Measurements from ENCODE around the gene JMJD1C. TPM values are rescaled to one million over a fixed set of nuclear protein-coding genes. Genes with fewer than 3 reads are reported as not detected.
A peak's percentile ranks its signal among the peaks of the same experiment; 100 is the strongest.
"Not testable (repeated sequence)": the region's sequence is repeated elsewhere in the genome, so short reads cannot be mapped to it uniquely, and the experiment has no call there.

JMJD1C gene
- total and polyA plus RNA-seq, 4 donors = 21.9 to 108 (median 68.4) TPM

GRCh38 chr10:63240807-63241206 is 225.0 kb downstream of the JMJD1C start:
- ATAC-seq (ENCODE audit: low FRiP score) (no peak), DNase-seq (no peak)
- Histone ChIP-seq H3K4me3 (ENCODE audit: low read length in 2 of 2) (no peak overlapping the region), H3K27me3 (ENCODE audit: control insufficient read depth in 1 of 2, insufficient read depth in 2 of 2, low read length in 1 of 2) (no peaks in the 10 kb centered on the region), H3K27ac (ENCODE audit: low read depth in 1 of 2, low read length in 2 of 2) (no peak overlapping the region), H3K36me3 (ENCODE audit: control insufficient read depth in 1 of 2, insufficient read depth in 2 of 2, low read length in 1 of 2) (no peaks in the 10 kb centered on the region), H3K9me3 (ENCODE audit: control insufficient read depth, low read length) (no peaks in the 10 kb centered on the region), H3K4me1 (ENCODE audit: control insufficient read depth in 1 of 2, insufficient read depth in 2 of 2, low read length in 2 of 2) (peaks cover 2 to 3% of the 10 kb centered on the region in 2 donors)
- WGBS, 2 donors = 66 to 76% methylated on average over 6 of the region's 6 CpGs
- intact Hi-C loops (cut with DNase I) = no loop called here

GRCh38 chr10:63238501-63238900 is 227.3 kb downstream of the JMJD1C start:
- intact Hi-C loops (cut with DNase I) = no loop called here
- Histone ChIP-seq H3K36me3 (ENCODE audit: control insufficient read depth in 1 of 2, insufficient read depth in 2 of 2, low read length in 1 of 2) (no peaks in the 10 kb centered on the region), H3K27me3 (ENCODE audit: control insufficient read depth in 1 of 2, insufficient read depth in 2 of 2, low read length in 1 of 2) (no peaks in the 10 kb centered on the region), H3K4me3 (ENCODE audit: low read length in 2 of 2) (no peak overlapping the region), H3K27ac (ENCODE audit: low read depth in 1 of 2, low read length in 2 of 2) (no peak overlapping the region), H3K9me3 (ENCODE audit: control insufficient read depth, low read length) (no peaks in the 10 kb centered on the region), H3K4me1 (ENCODE audit: control insufficient read depth in 1 of 2, insufficient read depth in 2 of 2, low read length in 2 of 2) (no peaks in the 10 kb centered on the region)
- ATAC-seq (ENCODE audit: low FRiP score) (no peak), DNase-seq (no peak)
- 18 to 33% methylated on average over 1 of the region's 1 CpG for WGBS, 2 donors

- no peak for ATAC-seq (ENCODE audit: low FRiP score)
- 93 to 94% methylated on average over 3 of the region's 3 CpGs for WGBS, 2 donors
Measured at GRCh38 chr10:63237396-63237795, 228.4 kb downstream of the JMJD1C start.

GRCh38 chr10:63236113-63236935 is 229.5 kb downstream of the JMJD1C start:
- Histone ChIP-seq H3K27me3 (ENCODE audit: control insufficient read depth in 1 of 2, insufficient read depth in 2 of 2, low read length in 1 of 2) (no peaks in the 10 kb centered on the region), H3K9me3 (ENCODE audit: control insufficient read depth, low read length) (no peaks in the 10 kb centered on the region), H3K4me3 (ENCODE audit: low read length in 2 of 2) (no peak overlapping the region), H3K27ac (ENCODE audit: low read depth in 1 of 2, low read length in 2 of 2) (peak overlapping the region in 1 of 2 donors; percentile 51), H3K36me3 (ENCODE audit: control insufficient read depth in 1 of 2, insufficient read depth in 2 of 2, low read length in 1 of 2) (no peaks in the 10 kb centered on the region), H3K4me1 (ENCODE audit: control insufficient read depth in 1 of 2, insufficient read depth in 2 of 2, low read length in 2 of 2) (no peaks in the 10 kb centered on the region)
- ATAC-seq (ENCODE audit: low FRiP score) (peak; percentile 82), DNase-seq (no peak)
- intact Hi-C loops (cut with DNase I) = no loop called here
- WGBS, 2 donors = 50 to 62% methylated on average over 2 of the region's 2 CpGs

More at GRCh38 chr10:63237396-63237795, 228.4 kb downstream of the JMJD1C start:
- Histone ChIP-seq H3K27me3 (ENCODE audit: control insufficient read depth in 1 of 2, insufficient read depth in 2 of 2, low read length in 1 of 2) (no peaks in the 10 kb centered on the region), H3K36me3 (ENCODE audit: control insufficient read depth in 1 of 2, insufficient read depth in 2 of 2, low read length in 1 of 2) (no peaks in the 10 kb centered on the region), H3K4me3 (ENCODE audit: low read length in 2 of 2) (no peak overlapping the region), H3K27ac (ENCODE audit: low read depth in 1 of 2, low read length in 2 of 2) (no peak overlapping the region), H3K9me3 (ENCODE audit: control insufficient read depth, low read length) (no peaks in the 10 kb centered on the region), H3K4me1 (ENCODE audit: control insufficient read depth in 1 of 2, insufficient read depth in 2 of 2, low read length in 2 of 2) (no peaks in the 10 kb centered on the region)
- intact Hi-C loops (cut with DNase I) = no loop called here
- DNase-seq = no peak

GRCh38 chr10:63235136-63235535 is 230.6 kb downstream of the JMJD1C start:
- H3K4me3 ChIP-seq (ENCODE audit: low read length in 2 of 2); H3K9me3 ChIP-seq (ENCODE audit: control insufficient read depth, low read length); intact Hi-C loops (cut with DNase I); H3K4me1 ChIP-seq (ENCODE audit: control insufficient read depth in 1 of 2, insufficient read depth in 2 of 2, low read length in 2 of 2); H3K36me3 ChIP-seq (ENCODE audit: control insufficient read depth in 1 of 2, insufficient read depth in 2 of 2, low read length in 1 of 2); ATAC-seq (ENCODE audit: low FRiP score); DNase-seq; H3K27me3 ChIP-seq (ENCODE audit: control insufficient read depth in 1 of 2, insufficient read depth in 2 of 2, low read length in 1 of 2); H3K27ac ChIP-seq (ENCODE audit: low read depth in 1 of 2, low read length in 2 of 2): not testable (repeated sequence)
- 81% methylated on average over 10 of the region's 10 CpGs for whole genome bisulfite sequencing, 2 donors

- ATAC-seq (ENCODE audit: low FRiP score) (no peak), DNase-seq (no peak)
- Histone ChIP-seq H3K4me1 (ENCODE audit: control insufficient read depth in 1 of 2, insufficient read depth in 2 of 2, low read length in 2 of 2) (no peaks in the 10 kb centered on the region), H3K4me3 (ENCODE audit: low read length in 2 of 2) (no peak overlapping the region), H3K27me3 (ENCODE audit: control insufficient read depth in 1 of 2, insufficient read depth in 2 of 2, low read length in 1 of 2) (no peaks in the 10 kb centered on the region), H3K36me3 (ENCODE audit: control insufficient read depth in 1 of 2, insufficient read depth in 2 of 2, low read length in 1 of 2) (no peaks in the 10 kb centered on the region), H3K27ac (ENCODE audit: low read depth in 1 of 2, low read length in 2 of 2) (no peak overlapping the region), H3K9me3 (ENCODE audit: control insufficient read depth, low read length) (no peaks in the 10 kb centered on the region)
- intact Hi-C loops (cut with DNase I) = no loop called here
- 59 to 62% methylated on average over 4 of the region's 4 CpGs for WGBS, 2 donors
Measured at GRCh38 chr10:63229161-63229560, 236.6 kb downstream of the JMJD1C start.

GRCh38 chr10:63228237-63228636 is 237.5 kb downstream of the JMJD1C start:
- no peak for ATAC-seq (ENCODE audit: low FRiP score)
- no peaks in the 10 kb centered on the region for H3K4me1 ChIP-seq (ENCODE audit: control insufficient read depth in 1 of 2, insufficient read depth in 2 of 2, low read length in 2 of 2)
- intact Hi-C loops (cut with DNase I) = no loop called here
- no peaks in the 10 kb centered on the region for H3K36me3 ChIP-seq (ENCODE audit: control insufficient read depth in 1 of 2, insufficient read depth in 2 of 2, low read length in 1 of 2)
- H3K4me3 ChIP-seq (ENCODE audit: low read length in 2 of 2) = no peak overlapping the region
- H3K9me3 ChIP-seq (ENCODE audit: control insufficient read depth, low read length) = no peaks in the 10 kb centered on the region
- no peaks in the 10 kb centered on the region for H3K27me3 ChIP-seq (ENCODE audit: control insufficient read depth in 1 of 2, insufficient read depth in 2 of 2, low read length in 1 of 2)
- DNase-seq = no peak
- H3K27ac ChIP-seq (ENCODE audit: low read depth in 1 of 2, low read length in 2 of 2) = no peak overlapping the region

DNA sequence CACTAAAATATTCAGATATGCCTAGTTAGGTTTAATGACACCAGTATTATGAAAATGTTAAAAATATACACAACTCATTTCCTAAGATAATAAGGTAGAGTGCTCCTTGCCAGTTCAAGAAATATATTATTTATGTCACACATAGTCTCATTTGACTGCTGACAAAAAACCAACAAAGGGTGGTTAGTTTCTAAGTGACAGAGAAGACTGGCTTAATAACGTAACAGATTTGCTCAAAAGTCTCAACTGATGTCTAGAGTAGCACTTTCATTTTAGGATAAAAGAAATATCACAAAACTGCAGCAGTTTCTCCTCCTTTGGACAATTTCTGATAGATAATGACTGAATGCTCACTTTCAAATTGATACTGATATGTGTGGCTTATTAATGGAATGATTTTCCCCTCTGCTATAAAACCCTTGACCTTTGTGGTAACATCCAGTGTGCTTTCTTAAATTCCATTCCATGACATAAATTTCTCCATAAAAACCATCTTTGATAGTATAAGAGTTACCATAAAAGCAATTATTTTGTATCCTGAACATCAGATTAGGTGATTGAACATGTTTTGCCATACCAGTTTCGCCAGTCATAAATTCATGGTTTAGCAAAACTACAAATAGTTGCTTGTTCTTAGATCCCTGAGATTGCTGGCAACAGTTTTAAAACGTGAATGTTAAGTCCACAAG is 238.4 kb downstream of the JMJD1C start:
- 45 to 49% methylated on average over 3 of the region's 3 CpGs for WGBS, 2 donors
- intact Hi-C loops (cut with DNase I) = no loop called here
- peaks cover 0 to 3% of the 10 kb centered on the region in 2 donors for H3K4me1 ChIP-seq (ENCODE audit: control insufficient read depth in 1 of 2, insufficient read depth in 2 of 2, low read length in 2 of 2)

DNA sequence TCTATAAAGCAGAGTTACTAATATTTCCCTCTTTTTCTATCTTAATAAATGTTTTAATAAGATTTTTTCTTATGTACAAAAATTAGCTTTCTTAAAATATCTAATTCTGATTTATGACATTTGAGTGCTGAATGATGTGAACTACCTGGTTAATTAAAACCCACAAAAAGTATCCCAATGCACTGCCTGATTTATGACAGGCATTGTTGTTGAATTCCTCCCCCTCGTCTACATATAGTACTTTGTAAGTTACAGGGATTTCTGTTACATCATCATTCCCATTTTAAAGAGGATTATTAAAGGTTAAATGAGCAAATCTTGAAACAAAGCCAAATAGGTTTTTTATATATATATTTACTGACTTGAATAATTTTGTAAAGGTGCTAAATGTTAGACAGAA is 241.5 kb downstream of the JMJD1C start:
- 81 to 91% methylated on average over 1 of the region's 1 CpG for WGBS, 2 donors
- Histone ChIP-seq H3K9me3 (ENCODE audit: control insufficient read depth, low read length) (no peaks in the 10 kb centered on the region), H3K27me3 (ENCODE audit: control insufficient read depth in 1 of 2, insufficient read depth in 2 of 2, low read length in 1 of 2) (no peaks in the 10 kb centered on the region), H3K4me1 (ENCODE audit: control insufficient read depth in 1 of 2, insufficient read depth in 2 of 2, low read length in 2 of 2) (peaks cover 0 to 3% of the 10 kb centered on the region in 2 donors), H3K36me3 (ENCODE audit: control insufficient read depth in 1 of 2, insufficient read depth in 2 of 2, low read length in 1 of 2) (no peaks in the 10 kb centered on the region), H3K27ac (ENCODE audit: low read depth in 1 of 2, low read length in 2 of 2) (no peak overlapping the region), H3K4me3 (ENCODE audit: low read length in 2 of 2) (no peak overlapping the region)
- ATAC-seq (ENCODE audit: low FRiP score) (no peak), DNase-seq (no peak)
- intact Hi-C loops (cut with DNase I) = no loop called here

More for the DNA sequence above, 238.4 kb downstream of the JMJD1C start:
- Histone ChIP-seq H3K9me3 (ENCODE audit: control insufficient read depth, low read length) (no peaks in the 10 kb centered on the region), H3K4me3 (ENCODE audit: low read length in 2 of 2) (no peak overlapping the region), H3K27ac (ENCODE audit: low read depth in 1 of 2, low read length in 2 of 2) (no peak overlapping the region), H3K36me3 (ENCODE audit: control insufficient read depth in 1 of 2, insufficient read depth in 2 of 2, low read length in 1 of 2) (no peaks in the 10 kb centered on the region), H3K27me3 (ENCODE audit: control insufficient read depth in 1 of 2, insufficient read depth in 2 of 2, low read length in 1 of 2) (no peaks in the 10 kb centered on the region)
- DNase-seq (no peak), ATAC-seq (ENCODE audit: low FRiP score) (no peak)
